GM18517 (cell line): Measurements from ENCODE around the gene AMER3.
A peak's percentile ranks its signal among the peaks of the same experiment; 100 is the strongest.
"Not testable (repeated sequence)": the region's sequence is repeated elsewhere in the genome, so short reads cannot be mapped to it uniquely, and the experiment has no call there.

Experiments
- ATAC-seq: cut with Tn5 transposase; IDR thresholded peaks from one replicate; pipeline ENCODE4 v1.9.1; 2021; ENCODE audit warnings: mild to moderate bottlenecking, moderate library complexity; ENCODE audit not compliant: unreplicated experiment

The AMER3 gene, protein sequence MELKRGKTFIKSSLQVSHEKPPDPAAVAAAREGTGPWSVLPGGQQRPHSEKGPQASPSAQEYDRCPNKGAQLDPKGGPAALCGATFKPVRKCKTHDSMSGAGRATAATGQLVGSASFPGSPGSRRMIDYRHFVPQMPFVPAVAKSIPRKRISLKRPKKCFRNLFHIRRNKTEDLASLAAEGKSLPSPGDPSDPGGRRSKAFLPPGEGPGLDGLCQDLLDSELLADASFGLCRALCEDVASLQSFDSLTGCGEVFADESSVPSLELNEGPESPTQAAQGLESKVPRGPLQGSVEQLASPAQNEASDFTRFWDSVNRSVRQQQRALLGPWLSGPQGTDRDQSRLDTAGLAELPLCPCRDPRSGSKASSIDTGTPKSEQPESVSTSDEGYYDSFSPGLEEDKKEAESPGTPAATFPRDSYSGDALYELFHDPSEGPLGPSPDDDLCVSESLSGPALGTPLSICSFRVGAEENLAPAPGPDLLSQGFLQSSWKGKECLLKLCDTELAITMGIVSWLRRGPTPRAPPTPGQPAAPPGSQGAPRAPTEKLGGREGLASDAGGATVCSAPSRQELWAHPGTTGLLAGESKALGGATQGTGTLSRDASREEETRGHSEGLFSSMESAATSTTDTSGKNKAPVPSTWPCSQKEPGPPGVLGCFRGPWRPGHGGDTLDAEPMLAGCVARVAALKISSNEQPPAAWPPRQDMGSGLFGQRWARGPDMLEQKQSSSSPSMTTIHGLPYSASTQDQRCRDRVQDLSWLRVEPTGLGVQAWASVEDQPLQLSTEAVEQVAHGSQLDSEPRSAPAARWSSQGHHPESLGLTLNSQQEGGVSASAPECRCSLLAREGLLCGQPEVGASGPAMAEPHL

GRCh38 chr2:130755256-130756052 is at the start of gene AMER3:
TSS of gene AMER3 (plus strand) at chr2:130755540. CDS start at chr2:130762073, 6,533 bp downstream.
- no peak for ATAC-seq

DNA sequence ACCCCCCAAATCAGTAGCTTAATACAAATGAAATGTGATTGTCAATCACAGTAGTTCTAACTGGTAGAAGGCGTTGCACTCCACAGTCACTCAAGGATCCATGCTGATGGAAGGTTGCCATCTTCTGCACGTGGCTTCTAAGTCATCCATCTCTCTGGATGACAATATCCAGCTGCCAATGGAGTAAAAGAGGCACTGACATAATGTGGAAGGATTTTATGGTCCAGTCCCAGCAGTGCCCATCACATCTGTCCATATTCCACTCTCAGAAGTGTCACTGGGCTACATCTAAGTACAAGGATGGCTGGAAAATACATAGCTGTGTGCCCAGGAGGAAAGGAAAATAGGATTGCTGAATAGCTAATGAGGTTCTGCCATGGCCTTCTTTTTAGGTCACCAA is 40.5 kb upstream of the AMER3 start:
- not testable (repeated sequence) for ATAC-seq

- no peak for ATAC-seq
Measured at GRCh38 chr2:130720036-130720435, 35.3 kb upstream of the AMER3 start.

- ATAC-seq, result no peak
Measured at GRCh38 chr2:130720528-130720927, 34.8 kb upstream of the AMER3 start.

- ATAC-seq, result no peak
Measured at GRCh38 chr2:130724455-130724854, 30.9 kb upstream of the AMER3 start.

GRCh38 chr2:130726614-130727180 is 28.6 kb upstream of the AMER3 start:
- ATAC-seq, result no peak

DNA sequence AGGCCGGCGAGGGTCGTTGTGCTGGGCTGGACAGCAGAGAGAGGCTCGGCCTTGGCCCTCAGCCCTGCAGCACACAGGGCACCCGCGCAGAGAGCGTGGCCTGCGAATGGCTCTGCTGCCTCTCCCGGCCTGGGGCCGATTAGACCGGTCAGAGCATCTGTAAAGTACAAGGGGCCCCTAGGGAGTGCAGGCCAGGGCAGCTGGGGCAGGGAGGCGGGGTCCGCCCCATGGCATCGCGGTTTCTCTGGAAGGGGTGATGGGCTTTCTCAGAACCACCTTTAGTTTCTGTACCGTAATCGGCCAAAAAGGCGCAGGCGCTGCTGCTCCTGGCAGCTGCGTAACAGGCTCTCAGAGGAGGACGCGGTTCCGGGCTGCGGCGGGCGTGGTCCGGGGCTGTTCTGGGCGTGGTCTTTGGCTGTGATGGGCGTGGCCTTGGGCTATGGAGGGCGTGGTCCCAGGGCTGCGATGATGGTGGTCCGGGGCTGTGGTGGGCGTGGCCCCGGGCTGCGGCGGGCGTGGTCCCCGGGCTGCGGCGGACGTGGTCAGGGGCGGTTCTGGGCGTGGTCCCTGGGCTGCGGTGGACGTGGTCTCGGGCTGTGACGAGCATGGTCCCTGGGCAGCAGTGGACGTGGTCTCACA is 27.9 kb upstream of the AMER3 start:
- ATAC-seq, result peak; percentile 95

GRCh38 chr2:130728007-130728454 is 27.3 kb upstream of the AMER3 start:
- ATAC-seq, result peak; percentile 12

GRCh38 chr2:130728549-130729316 is 26.6 kb upstream of the AMER3 start, which contains the start of gene GPR148:
TSS of gene GPR148 (plus strand) at chr2:130729070. CDS start at chr2:130729152, 82 bp downstream.
- no peak for ATAC-seq

- no peak for ATAC-seq
Measured at GRCh38 chr2:130729322-130730299, 25.7 kb upstream of the AMER3 start.

- not testable (repeated sequence) for ATAC-seq
Measured at GRCh38 chr2:130732257-130732656, 23.1 kb upstream of the AMER3 start.

- ATAC-seq, result no peak
Measured at GRCh38 chr2:130735200-130735599, 20.1 kb upstream of the AMER3 start.

- no peak for ATAC-seq
Measured at GRCh38 chr2:130736487-130736886, 18.9 kb upstream of the AMER3 start.

DNA sequence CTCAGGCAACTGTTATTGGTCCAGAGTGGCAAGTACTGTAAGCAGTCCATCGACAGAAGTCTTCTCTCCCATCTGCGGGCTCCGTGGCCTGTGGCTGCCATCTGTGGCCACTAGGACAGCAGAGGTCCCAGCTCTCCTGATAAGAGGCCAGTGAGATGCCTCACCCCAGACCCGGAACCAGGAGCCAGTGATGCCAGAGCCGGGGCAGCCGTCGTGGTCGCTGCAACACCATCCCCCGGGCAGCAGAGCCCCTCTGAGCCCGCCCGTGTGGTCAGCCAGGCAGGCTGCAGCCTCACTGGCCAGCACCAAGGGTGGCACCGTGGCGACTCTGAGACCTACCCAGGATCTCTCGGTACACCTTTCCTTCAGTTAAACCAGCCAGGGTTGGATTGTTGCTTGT is 17.7 kb upstream of the AMER3 start:
- ATAC-seq, result no peak

GRCh38 chr2:130740671-130741070 is 14.7 kb upstream of the AMER3 start:
- ATAC-seq, result no peak

DNA sequence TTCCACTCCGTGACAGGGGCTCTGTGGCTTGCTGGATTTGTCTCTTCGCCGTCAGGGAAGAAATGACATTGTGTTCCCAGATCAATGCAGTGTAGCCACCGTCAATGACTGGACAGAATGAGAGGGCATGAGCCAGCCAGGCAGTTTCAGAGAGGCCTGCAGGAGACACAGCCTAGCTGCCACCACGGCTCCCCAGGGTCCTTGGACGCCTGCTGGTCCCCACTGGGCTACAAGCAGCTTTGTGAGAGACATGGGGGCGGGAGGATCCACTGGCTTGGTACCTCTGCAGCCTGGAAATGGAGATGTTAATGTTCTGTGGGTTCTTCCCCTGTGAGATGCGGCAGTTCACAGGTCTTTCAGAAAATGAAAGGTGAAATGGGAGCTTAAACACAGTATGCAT is 12.1 kb upstream of the AMER3 start:
- ATAC-seq, result no peak

DNA sequence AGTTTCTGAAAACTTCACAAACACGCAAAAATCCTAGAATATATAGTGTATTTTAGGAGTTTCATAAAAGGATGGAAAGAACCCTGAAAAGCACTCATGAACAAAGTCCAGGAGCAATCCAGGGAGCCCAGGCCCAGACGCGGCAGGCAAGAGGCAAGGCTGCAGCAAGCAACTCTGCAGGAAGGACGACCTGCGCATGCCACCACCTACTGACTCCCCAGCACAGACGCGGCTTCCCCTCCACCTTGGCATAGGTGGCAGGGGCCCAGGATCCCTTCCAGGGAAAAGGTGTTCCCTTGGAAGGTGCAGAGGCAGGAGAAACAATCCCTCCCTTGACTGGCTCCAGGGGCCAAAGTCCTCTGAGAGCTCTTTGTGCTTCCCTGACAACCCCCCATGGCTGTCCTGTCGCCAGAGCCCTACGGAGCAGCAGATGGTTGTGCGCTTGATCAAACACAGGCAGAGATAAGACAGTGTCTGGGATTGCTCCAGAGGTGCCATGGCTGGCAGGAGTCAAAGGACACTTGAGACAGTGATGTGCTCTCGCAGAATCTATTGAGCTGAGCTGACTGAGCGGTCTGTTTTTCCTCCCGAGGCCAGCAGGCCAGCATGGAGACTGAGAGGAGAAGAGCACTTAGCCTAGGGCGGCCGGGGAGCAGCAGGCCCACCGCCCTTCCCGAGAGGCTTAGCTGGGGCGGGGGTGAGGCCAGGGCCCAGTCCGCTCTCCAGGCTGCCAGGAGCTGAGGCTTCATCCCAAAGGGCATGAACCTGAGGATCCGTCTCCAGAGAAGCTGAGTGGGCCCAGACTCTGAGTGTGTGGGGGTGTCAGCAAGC is 10.8 kb upstream of the AMER3 start:
- ATAC-seq, result no peak
